ENCODE results near the gene IFT22.
"Not testable (repeated sequence)": the region's sequence is repeated elsewhere in the genome, so short reads cannot be mapped to it uniquely, and the experiment has no call there.

The IFT22 gene

DNA sequence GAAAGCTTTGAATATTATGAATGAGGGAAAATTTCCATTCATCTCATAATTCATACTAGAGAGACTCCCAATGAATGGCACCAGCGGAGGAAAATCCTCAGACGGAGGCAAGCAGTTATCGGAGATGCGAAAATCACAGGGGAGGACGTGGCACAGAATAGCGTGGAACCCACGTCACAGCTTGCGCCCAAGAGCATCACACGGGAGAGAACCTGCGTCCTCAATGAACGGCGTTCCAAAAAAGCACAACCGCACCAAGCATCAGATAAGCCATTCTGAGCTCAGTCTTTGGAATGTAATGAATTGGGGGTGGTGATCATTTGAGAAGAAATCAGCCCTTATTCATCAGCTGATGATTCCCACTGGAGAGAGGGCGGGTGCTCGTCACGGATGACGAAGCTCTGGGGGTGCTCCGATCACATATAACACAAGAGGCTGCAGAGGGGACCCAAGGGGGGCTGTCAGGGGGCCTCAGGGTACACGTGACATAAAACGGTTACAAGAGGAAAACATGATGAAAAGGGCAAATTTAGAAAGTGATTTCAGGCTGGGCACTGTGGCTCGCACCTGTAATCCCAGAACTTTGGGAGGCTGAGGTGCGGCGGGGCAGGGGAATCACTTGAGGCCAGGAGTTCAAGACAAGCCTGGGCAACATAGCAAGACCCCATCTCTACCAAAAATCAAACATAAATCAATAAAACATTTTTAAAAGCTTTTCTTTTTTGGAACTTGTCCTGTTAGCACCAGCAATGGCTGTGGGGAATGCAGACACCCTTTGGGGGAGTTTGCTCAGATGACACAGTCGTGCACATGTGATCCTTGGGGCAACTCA lies 42.9 kb downstream of the IFT22 start:
- DNase-seq (ENCODE audit: low read depth in 3 of 3): no peak

DNA sequence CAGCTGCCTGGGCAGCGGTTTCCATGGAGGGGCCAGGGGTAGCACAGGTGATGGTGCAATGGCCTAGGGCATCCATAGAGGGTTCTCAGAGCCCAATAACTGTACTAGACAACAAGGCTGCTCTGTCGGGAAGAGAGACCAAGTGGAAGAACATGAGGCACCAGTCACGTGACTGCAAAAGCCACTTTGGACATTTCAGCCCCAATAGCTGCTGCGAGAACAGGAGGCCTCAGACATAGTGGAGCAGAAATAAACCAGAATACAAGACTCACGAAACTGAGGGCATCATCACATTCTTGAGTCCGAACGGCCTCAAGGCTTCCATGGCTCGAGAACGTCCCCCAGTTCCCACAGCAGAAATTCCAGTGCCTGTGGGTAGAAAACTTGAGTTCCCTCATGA lies 44.5 kb downstream of the IFT22 start:
- DNase-seq (ENCODE audit: low read depth in 3 of 3): no peak

DNA sequence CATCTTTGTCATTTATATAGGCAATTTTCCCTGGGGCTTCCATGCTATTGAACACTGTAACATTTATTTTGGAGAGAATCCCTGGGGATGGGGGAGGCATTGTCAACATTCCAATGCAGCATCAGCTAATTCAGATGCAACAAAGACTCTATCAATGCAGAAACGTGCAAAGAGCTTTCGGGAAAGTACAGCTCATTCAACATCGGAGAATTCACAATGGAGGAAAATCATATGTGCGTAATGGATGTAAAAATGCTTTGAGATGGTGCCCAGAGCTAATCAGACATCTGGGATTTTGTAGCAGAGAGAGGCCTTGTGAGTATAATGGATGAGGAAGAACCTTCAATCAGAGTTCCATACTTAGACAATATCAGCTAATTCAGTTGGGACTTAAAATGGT lies 48.4 kb downstream of the IFT22 start:
- DNase-seq (ENCODE audit: low read depth in 3 of 3): no peak

DNA sequence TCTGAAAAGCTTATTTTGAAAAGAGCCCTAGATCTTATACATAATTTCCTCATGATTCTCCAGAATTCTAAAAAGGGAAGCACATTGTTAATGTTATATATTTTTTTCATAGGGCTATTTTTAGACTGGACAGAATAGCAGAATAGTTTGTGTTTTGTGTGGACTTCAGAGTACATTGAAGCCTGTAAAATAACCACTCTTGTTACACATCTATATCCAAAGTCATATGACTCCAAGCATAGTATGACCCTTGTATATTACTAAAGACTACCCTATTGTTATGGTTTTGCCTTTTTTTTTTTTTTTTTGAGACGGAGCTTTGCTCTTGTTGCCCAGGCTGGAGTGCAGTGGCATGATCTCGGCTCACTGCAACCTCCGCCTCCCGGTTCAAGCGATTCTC lies 50.6 kb downstream of the IFT22 start:
- no peak for DNase-seq (ENCODE audit: low read depth in 3 of 3)

DNA sequence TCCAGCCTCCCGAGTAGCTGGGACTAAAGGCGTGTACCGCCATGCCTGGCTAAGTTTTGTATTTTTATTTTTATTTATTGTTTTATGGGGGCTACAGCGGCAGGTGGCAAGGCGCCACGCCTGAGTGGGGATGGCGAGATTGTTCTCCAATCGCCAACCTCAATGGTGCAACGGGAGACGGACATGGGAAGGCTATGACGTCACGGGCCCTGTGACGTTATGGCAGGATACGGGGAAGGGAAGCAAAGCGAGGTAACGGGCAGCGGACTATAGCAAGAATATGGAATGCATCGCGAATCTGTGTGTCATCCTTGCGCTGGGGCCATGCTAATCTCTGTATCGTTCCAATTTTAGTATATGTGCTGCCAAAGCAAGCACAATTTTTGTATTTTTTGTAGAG lies 51.9 kb downstream of the IFT22 start:
- DNase-seq (ENCODE audit: low read depth in 3 of 3): no peak

DNA sequence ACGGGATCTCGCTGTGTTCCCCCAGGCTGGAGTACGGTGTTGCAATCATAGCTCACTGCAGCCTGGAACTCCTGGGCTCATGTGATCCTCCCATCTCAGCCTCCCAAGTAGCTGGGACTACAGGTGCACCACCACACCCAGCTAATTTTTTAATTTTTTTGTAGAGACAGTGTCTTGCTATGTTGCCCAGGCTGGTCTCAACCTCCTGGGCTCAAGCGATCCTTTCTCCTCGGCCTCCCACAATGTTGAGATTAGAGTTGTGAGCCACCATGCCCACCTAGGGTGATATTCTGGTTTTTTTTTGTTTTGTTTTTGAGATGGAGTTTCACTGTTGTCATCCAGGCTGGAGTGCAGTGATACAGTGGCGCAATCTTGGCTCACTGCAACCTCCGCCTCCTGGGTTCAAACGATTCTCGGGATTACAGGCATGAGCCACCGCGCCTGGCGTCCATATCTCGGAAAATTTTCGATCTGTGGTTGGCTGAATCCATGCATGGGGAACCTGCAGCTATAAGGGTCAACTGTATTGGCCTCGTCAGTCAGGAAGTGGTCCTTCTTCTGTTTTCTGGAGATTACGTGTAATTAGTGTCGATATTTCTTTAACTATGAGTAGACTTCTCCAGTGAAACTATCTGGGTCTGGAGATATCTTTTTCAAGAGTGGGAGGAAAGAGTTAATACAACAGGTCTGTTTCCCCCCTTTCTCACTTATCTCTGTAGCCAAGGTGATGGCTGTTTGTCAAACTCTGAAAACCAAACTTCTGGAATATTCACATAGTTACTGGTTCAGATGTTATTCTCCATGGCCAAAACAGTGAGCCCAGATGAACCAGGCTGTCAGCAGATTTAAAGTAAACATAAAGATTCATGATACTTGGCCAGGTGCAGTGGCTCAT lies 55.7 kb downstream of the IFT22 start:
- DNase-seq (ENCODE audit: low read depth in 3 of 3): no peak

DNA sequence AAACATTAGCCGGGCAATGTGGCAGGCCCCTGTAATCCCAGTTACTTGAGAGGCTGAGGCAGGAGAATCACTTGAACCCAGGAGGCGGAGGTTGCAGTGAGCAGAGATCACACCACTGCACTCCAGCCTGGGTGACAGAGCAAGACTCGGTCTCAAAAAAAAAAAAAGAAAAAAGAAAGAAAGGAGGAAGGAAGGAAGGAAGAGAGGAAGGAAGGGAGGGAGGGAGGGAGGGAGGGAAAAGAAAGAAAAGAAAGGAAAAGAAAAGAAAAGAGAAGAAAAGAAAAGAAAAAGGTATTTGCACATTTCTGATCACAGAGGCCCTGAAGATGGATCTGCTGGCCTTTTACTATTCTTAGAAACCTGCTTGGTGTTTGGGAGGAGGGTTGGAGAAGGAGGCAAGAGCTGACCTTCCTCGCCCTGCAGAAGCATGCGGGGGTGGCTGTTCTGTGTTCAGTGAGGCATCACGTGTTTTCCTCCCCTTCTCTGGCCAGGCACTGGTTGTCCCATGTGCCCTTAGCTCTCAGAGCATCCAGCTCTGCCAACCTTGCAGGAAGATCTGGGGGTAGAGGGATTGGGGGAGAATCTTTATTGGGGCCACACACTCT lies 57.4 kb downstream of the IFT22 start:
- not testable (repeated sequence) for DNase-seq (ENCODE audit: low read depth in 3 of 3)
